HCT116 (cell line): ENCODE data around the gene ZNF414. TPM values are rescaled to one million over a fixed set of nuclear protein-coding genes. Genes with fewer than 3 reads are reported as not detected.

Experiments
- ATAC-seq: fragments of 200-7000 bp; cut with Tn5 transposase; 2 replicates; pipeline ENCODE4 v1.9.1; 2020; ENCODE audit warnings: mild to moderate bottlenecking, moderate library complexity
- BruUV-seq: library from RNA; stranded (reverse); fragments of 400-500 nt; replicated peaks from 2 replicates; lab custom pipeline; 2021; lab: Mats Ljungman, UMichigan
- CTCF ChIA-PET: fragments of 300-600 bp; sonication (Branson Sonifier 250); formaldehyde crosslinking; loops from one replicate; lab custom pipeline; 2021; ENCODE audit warnings: antibody characterized with exemption; lab: Charles Lee
- POLR2A ChIA-PET: fragments of 300-600, 350-600 bp; sonication (Branson Sonifier 250); formaldehyde crosslinking; loops from one replicate; lab custom pipeline; 2021; ENCODE audit warnings: antibody characterized with exemption; lab: Charles Lee
- RAD21 ChIA-PET, 2 experiments: fragments of 300-600 bp; sonication (Branson Sonifier 250); formaldehyde crosslinking; loops; one replicate each; lab custom pipeline; 2023; ENCODE audit warnings: low total read pairs in 2 of 2; ENCODE audit not compliant: uncharacterized antibody in 2 of 2, unreplicated experiment in 2 of 2, low non-redundant PET in 1 of 2; lab: Charles Lee
- DNase-seq: peaks from one replicate; pipeline ENCODE4 v3.0.0-alpha.2; 2010; ENCODE audit warnings: low read depth, low spot score
- H2AFZ ChIP-seq: fragments of 200-600 bp; shearing (Covaris generic), sonication (generic); 2 replicates; pipeline ENCODE4 v1.6.1; 2017; ENCODE audit warnings: low read depth, mixed run types, mixed read lengths, antibody characterized with exemption, low read length; ENCODE audit not compliant: poor library complexity, severe bottlenecking
- H3K27ac ChIP-seq: 2 replicates; pipeline ENCODE4 v1.5.1; 2012; ENCODE audit warnings: low read depth, low read length
- H3K27me3 ChIP-seq: fragments of 200-600 bp; sonication (generic); 2 replicates; pipeline ENCODE4 v1.6.1; 2016; ENCODE audit warnings: mixed run types, low read length, mixed read lengths; ENCODE audit not compliant: insufficient read depth
- H3K36me3 ChIP-seq, 2 experiments: fragments of 200-500 bp in 1 of 2; fragments of 200-600 bp in 1 of 2; sonication (Bioruptor generic) in 1 of 2; sonication (generic) in 1 of 2; 2 replicates each; pipeline versions ENCODE4 v1.5.1 to v1.6.1; 2014 to 2016; ENCODE audit warnings: low read length in 2 of 2, inconsistent platforms in 1 of 2, mixed read lengths in 1 of 2, mixed run types in 1 of 2; ENCODE audit not compliant: insufficient read depth in 2 of 2, control insufficient read depth in 1 of 2
- H3K4me1 ChIP-seq, 2 experiments: fragments of 200-600 bp in 1 of 2; sonication (generic) in 1 of 2; 2 replicates each; pipeline versions ENCODE4 v1.5.1 to v1.6.1; 2012 to 2017; ENCODE audit warnings: low read length in 2 of 2, inconsistent platforms in 1 of 2, mild to moderate bottlenecking in 1 of 2, mixed read lengths in 1 of 2, mixed run types in 1 of 2, moderate library complexity in 1 of 2; ENCODE audit not compliant: insufficient read depth in 2 of 2, control insufficient read depth in 1 of 2
- H3K4me2 ChIP-seq: fragments of 200-600 bp; sonication (generic); 2 replicates; pipeline ENCODE4 v1.6.1; 2017; ENCODE audit warnings: mixed run types, low read length, mixed read lengths
- H3K4me3 ChIP-seq, 2 experiments: fragments of 200-600 bp in 1 of 2; sonication (generic) in 1 of 2; replicated peaks in 1 of 2; 2 replicates each; pipeline ENCODE4 v1.5.1; 2011 to 2016; ENCODE audit warnings: low read length in 2 of 2, control low read depth in 1 of 2, low read depth in 1 of 2, mild to moderate bottlenecking in 1 of 2, mixed read lengths in 1 of 2, mixed run types in 1 of 2
- H3K79me2 ChIP-seq: fragments of 200-600 bp; sonication (generic); 2 replicates; pipeline ENCODE4 v1.6.1; 2017; ENCODE audit warnings: mild to moderate bottlenecking, mixed run types, low read length, moderate library complexity, mixed read lengths; ENCODE audit not compliant: insufficient read depth
- H3K9ac ChIP-seq: fragments of 200-600 bp; sonication (generic); 2 replicates; pipeline ENCODE4 v1.6.1; 2016; ENCODE audit warnings: low read length, mixed read lengths
- H3K9me2 ChIP-seq: fragments of 200-600 bp; sonication (generic), shearing (Covaris generic); 2 replicates; pipeline ENCODE4 v1.6.1; 2017; ENCODE audit warnings: mixed run types, mild to moderate bottlenecking, moderate library complexity; ENCODE audit not compliant: insufficient read depth
- H3K9me3 ChIP-seq, 2 experiments: fragments of 200-500 bp in 1 of 2; fragments of 200-600 bp in 1 of 2; sonication (Bioruptor generic) in 1 of 2; sonication (generic) in 1 of 2; 2 replicates each; pipeline ENCODE4 v1.6.1; 2014 to 2017; ENCODE audit warnings: low read length in 2 of 2, mixed read lengths in 2 of 2, inconsistent platforms in 1 of 2, low read depth in 1 of 2, mild to moderate bottlenecking in 1 of 2, mixed run types in 1 of 2, moderate library complexity in 1 of 2; ENCODE audit not compliant: control insufficient read depth in 1 of 2, insufficient read depth in 1 of 2
- H4K20me1 ChIP-seq: fragments of 200-600 bp; sonication (generic), shearing (Covaris generic); 2 replicates; pipeline ENCODE4 v1.6.1; 2017; ENCODE audit warnings: mixed run types, mild to moderate bottlenecking, moderate library complexity; ENCODE audit not compliant: insufficient read depth
- CEBPB ChIP-seq: IDR thresholded peaks from 2 replicates; pipeline ENCODE4 v1.6.1; 2012; ENCODE audit warnings: low read depth
- EGR1 ChIP-seq: IDR thresholded peaks from 2 replicates; pipeline ENCODE4 v1.6.1; 2012; ENCODE audit warnings: low read depth
- EZH2 ChIP-seq: fragments of 200-600 bp; sonication (generic); IDR thresholded peaks from 2 replicates; pipeline ENCODE4 v1.6.1; 2017; ENCODE audit warnings: antibody characterized with exemption, mixed run types
- JUND ChIP-seq: IDR thresholded peaks from 2 replicates; pipeline ENCODE4 v1.6.1; 2012
- MAX ChIP-seq: IDR thresholded peaks from 2 replicates; pipeline ENCODE4 v1.6.1; 2012
- POLR2A ChIP-seq: IDR thresholded peaks from 2 replicates; pipeline ENCODE4 v1.7.0; 2011; ENCODE audit warnings: borderline replicate concordance; ENCODE audit not compliant: insufficient read depth, insufficient read length; ENCODE audit errors: extremely low read depth
- REST ChIP-seq: IDR thresholded peaks from 2 replicates; pipeline ENCODE4 v1.6.1; 2012; ENCODE audit warnings: low read depth
- SP1 ChIP-seq: IDR thresholded peaks from 2 replicates; pipeline ENCODE4 v1.6.1; 2012; ENCODE audit warnings: low read depth
- TCF7L2 ChIP-seq: IDR thresholded peaks from 2 replicates; pipeline ENCODE4 v1.7.0; 2011; ENCODE audit warnings: borderline replicate concordance, inconsistent platforms; ENCODE audit not compliant: insufficient read depth, insufficient read length; ENCODE audit errors: extremely low read depth
- ZFX ChIP-seq: fragments of 450-650 bp; IDR thresholded peaks from 2 replicates; pipeline ENCODE4 v1.6.1; 2017
- ZNF274 ChIP-seq: fragments of 200-500 bp; sonication (Bioruptor generic); IDR thresholded peaks from 2 replicates; pipeline ENCODE4 v1.6.1; 2014; ENCODE audit warnings: mild to moderate bottlenecking, low read depth, low read length, inconsistent platforms
- intact Hi-C: fragments of 100-400 bp; cut with micrococcal nuclease; formaldehyde crosslinking; loops from 2 replicates; pipeline ENCODE4 v1.10.0; 2022
- total RNA-seq: library from RNA; stranded (reverse); gene quantifications from one replicate; pipeline ENCODE4 v1.2.1, GENCODE V29; 2021; ENCODE audit not compliant: unreplicated experiment
- TF ChIP-seq, protein P1 (sequence below): IDR thresholded peaks from 2 replicates; pipeline ENCODE4 v1.6.1; 2011; ENCODE audit warnings: mild to moderate bottlenecking, low read length, moderate library complexity; ENCODE audit not compliant: insufficient replicate concordance; ENCODE audit errors: extremely low read depth

The ZNF414 gene
- total RNA-seq, 1 experiment from 2014 or later = 31.9 TPM

- H3K27ac ChIP-seq = no peak overlapping the region
- ATAC-seq (no peak), DNase-seq (no peak)
- H3K9ac ChIP-seq = no peak overlapping the region
- TF ChIP-seq POLR2A = no peak
- H3K27me3 ChIP-seq = no peaks in the 10 kb centered on the region
- H3K4me2 ChIP-seq = no peak overlapping the region
- POLR2A ChIA-PET = no interaction called here
- no TSS peak for BruUV-seq
- intact Hi-C loops = no loop called here
- no peaks in the 10 kb centered on the region for H4K20me1 ChIP-seq
- H3K9me2 ChIP-seq = no peaks in the 10 kb centered on the region
- RAD21 ChIA-PET = no interaction called here
- H3K9me3 ChIP-seq = no peaks in the 10 kb centered on the region
- CTCF ChIA-PET = no interaction called here
- peaks cover 62% of the 10 kb centered on the region for H3K79me2 ChIP-seq
- H2AFZ ChIP-seq = no peak overlapping the region
- H3K36me3 ChIP-seq = peaks cover 34 to 47% of the 10 kb centered on the region in 2 experiments
- H3K4me3 ChIP-seq = no peak overlapping the region
- H3K4me1 ChIP-seq = no peaks in the 10 kb centered on the region
Observed at GRCh38 chr19:8484331-8484894, 29.6 kb downstream of the ZNF414 start.

DNA sequence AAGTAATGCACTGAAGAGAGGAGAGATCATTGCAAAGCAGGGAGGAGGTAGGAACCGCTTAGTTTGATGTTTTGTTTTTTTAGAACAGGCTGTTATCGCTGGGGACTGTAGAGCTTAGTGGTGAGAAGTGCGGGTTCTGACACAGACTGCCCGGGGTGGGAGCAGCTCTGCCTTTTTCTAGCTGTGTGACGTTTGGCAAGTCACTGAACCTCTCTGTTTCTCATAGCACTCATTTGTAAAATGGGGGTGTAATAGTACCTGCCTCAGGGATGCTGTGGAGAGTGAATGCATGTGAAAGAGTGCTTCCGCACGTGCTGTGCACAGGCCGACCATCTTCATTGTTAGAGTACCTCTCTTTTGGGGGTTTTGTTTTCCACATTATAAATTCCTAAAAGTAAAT, 30.8 kb downstream of the ZNF414 start:
- ChIA-PET CTCF (no interaction called here), RAD21 (no interaction called here), POLR2A (interaction anchor here (1.7 kb wide), 1 partner anchor 13 kb away, joined by 3 read pairs; no protein-coding TSS in a partner anchor)
- Histone ChIP-seq H3K36me3 (peaks cover 31 to 52% of the 10 kb centered on the region in 2 experiments), H3K9ac (no peak overlapping the region), H3K4me2 (no peak overlapping the region), H3K9me3 (no peaks in the 10 kb centered on the region), H3K27me3 (no peaks in the 10 kb centered on the region), H3K27ac (no peak overlapping the region), H3K4me1 (no peaks in the 10 kb centered on the region), H4K20me1 (no peaks in the 10 kb centered on the region; the same call in 1 of the 2 replicates), H3K4me3 (no peak overlapping the region), H3K79me2 (peaks cover 74% of the 10 kb centered on the region), H2AFZ (no peak overlapping the region), H3K9me2 (no peaks in the 10 kb centered on the region)
- BruUV-seq = no TSS peak
- ATAC-seq = no peak
- intact Hi-C loops = no loop called here
- TF ChIP-seq SP1 = no peak
- TF ChIP-seq CEBPB = no peak
- no peak for TF ChIP-seq MAX
- no peak for TF ChIP-seq EGR1
- no peak for TF ChIP-seq TCF7L2
- TF ChIP-seq EZH2 = no peak
- TF ChIP-seq JUND = no peak
- TF ChIP-seq ZFX = no peak
- TF ChIP-seq, protein P1, sequence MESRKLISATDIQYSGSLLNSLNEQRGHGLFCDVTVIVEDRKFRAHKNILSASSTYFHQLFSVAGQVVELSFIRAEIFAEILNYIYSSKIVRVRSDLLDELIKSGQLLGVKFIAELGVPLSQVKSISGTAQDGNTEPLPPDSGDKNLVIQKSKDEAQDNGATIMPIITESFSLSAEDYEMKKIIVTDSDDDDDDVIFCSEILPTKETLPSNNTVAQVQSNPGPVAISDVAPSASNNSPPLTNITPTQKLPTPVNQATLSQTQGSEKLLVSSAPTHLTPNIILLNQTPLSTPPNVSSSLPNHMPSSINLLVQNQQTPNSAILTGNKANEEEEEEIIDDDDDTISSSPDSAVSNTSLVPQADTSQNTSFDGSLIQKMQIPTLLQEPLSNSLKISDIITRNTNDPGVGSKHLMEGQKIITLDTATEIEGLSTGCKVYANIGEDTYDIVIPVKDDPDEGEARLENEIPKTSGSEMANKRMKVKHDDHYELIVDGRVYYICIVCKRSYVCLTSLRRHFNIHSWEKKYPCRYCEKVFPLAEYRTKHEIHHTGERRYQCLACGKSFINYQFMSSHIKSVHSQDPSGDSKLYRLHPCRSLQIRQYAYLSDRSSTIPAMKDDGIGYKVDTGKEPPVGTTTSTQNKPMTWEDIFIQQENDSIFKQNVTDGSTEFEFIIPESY = no peak
- TF ChIP-seq REST = no peak
- no peak for TF ChIP-seq ZNF274
- no peak for DNase-seq
